K562 (cell line): ENCODE results near the gene CAMK1D. TPM values are rescaled to one million over a fixed set of nuclear protein-coding genes. Genes with fewer than 3 reads are reported as not detected.

Source experiments
- ATAC-seq: fragments of 200-7000 bp; cut with Tn5 transposase; 3 replicates; pipeline ENCODE4 v1.9.1; 2020; ENCODE audit warnings: moderate library complexity
- BruUV-seq: library from RNA; stranded (reverse); fragments of 400-500 nt; replicated peaks from 2 replicates; lab custom pipeline; 2021; lab: Mats Ljungman, UMichigan
- CTCF ChIA-PET: fragments of 300-600 bp; formaldehyde crosslinking; extraction: SDS; loops from one replicate; lab custom pipeline; 2021; ENCODE audit warnings: low intra/inter-chr PET ratio; lab: Yijun Ruan, JAX
- POLR2A ChIA-PET: fragments of 300-600, 350-650 bp; sonication (Branson Sonifier 250); formaldehyde crosslinking; extraction: SDS; loops from one replicate; lab custom pipeline; 2021; ENCODE audit warnings: antibody characterized with exemption, inconsistent platforms; lab: Yijun Ruan, JAX
- DNase-seq, 4 experiments: peaks; one replicate each; pipeline versions ENCODE4 v3.0.0 to v3.0.0-alpha.2; 2011 to 2018; ENCODE audit warnings: low spot score in 3 of 4, mixed read lengths in 3 of 4; ENCODE audit errors: extremely low read depth in 1 of 4
- FAIRE-seq: peaks from 2 replicates; lab custom pipeline; 2011; peaks lifted over from hg19 to GRCh38; lab: Jason Lieb, UNC
- H2AFZ ChIP-seq: 2 replicates; pipeline ENCODE4 v1.6.0; 2011; ENCODE audit warnings: low read depth, low read length, control low read depth, inconsistent platforms
- H3K27ac ChIP-seq: fragments of 200-600 bp; 3 replicates; pipeline ENCODE4 v1.8.0; 2011; ENCODE audit warnings: low read depth, mild to moderate bottlenecking, control low read depth, inconsistent platforms, low read length, moderate library complexity, mixed read lengths; ENCODE audit errors: extremely low read depth
- H3K27me3 ChIP-seq, 2 experiments: fragments of 300-600 bp in 1 of 2; 2 replicates in 1 of 2; 3 replicates in 1 of 2; pipeline versions ENCODE4 v1.6.0 to v1.8.0; 2011; ENCODE audit warnings: inconsistent platforms in 2 of 2, low read length in 2 of 2, mild to moderate bottlenecking in 1 of 2, mixed read lengths in 1 of 2, moderate library complexity in 1 of 2; ENCODE audit not compliant: control insufficient read depth in 2 of 2, insufficient read depth in 2 of 2
- H3K36me3 ChIP-seq: fragments of 300-600 bp; 3 replicates; pipeline ENCODE4 v1.8.0; 2011; ENCODE audit warnings: mild to moderate bottlenecking, low read length, inconsistent platforms; ENCODE audit not compliant: control insufficient read depth, insufficient read depth
- H3K4me1 ChIP-seq, 2 experiments: fragments of 200-600 bp in 1 of 2; replicated peaks in 1 of 2; 2 replicates in 1 of 2; 3 replicates in 1 of 2; pipeline versions ENCODE4 v1.5.1 to v1.8.0; 2011; ENCODE audit warnings: inconsistent platforms in 2 of 2, low read length in 2 of 2, mild to moderate bottlenecking in 1 of 2, mixed read lengths in 1 of 2, moderate library complexity in 1 of 2; ENCODE audit not compliant: control insufficient read depth in 2 of 2, insufficient read depth in 2 of 2
- H3K4me2 ChIP-seq: 2 replicates; pipeline ENCODE4 v1.6.1; 2011; ENCODE audit warnings: low read length, control low read depth, inconsistent platforms, mixed read lengths; ENCODE audit not compliant: insufficient read depth
- H3K4me3 ChIP-seq: fragments of 200-600 bp; sonication (generic), shearing (Covaris generic); 2 replicates; pipeline ENCODE4 v1.5.1; 2016; ENCODE audit warnings: control low read depth, inconsistent platforms
- H3K79me2 ChIP-seq: fragments of 200-600 bp; 3 replicates; pipeline ENCODE4 v1.8.0; 2011; ENCODE audit warnings: low read length, inconsistent platforms; ENCODE audit not compliant: control insufficient read depth, insufficient read depth
- H3K9ac ChIP-seq, 2 experiments: 2 replicates each; pipeline versions ENCODE4 v1.6.0 to v1.6.1; 2011; ENCODE audit warnings: low read depth in 2 of 2, low read length in 2 of 2, control low read depth in 1 of 2, inconsistent platforms in 1 of 2, mild to moderate bottlenecking in 1 of 2, mixed read lengths in 1 of 2; ENCODE audit not compliant: insufficient read depth in 1 of 2
- H3K9me1 ChIP-seq: one replicate; pipeline ENCODE4 v1.6.0; 2011; ENCODE audit warnings: inconsistent platforms, mild to moderate bottlenecking, low read length, moderate library complexity; ENCODE audit not compliant: control insufficient read depth, insufficient read depth
- H3K9me3 ChIP-seq: replicated peaks from 2 replicates; pipeline ENCODE4 v1.5.1; 2011; ENCODE audit warnings: low read depth, low read length, inconsistent platforms; ENCODE audit not compliant: control insufficient read depth, insufficient read depth
- H4K20me1 ChIP-seq: replicated peaks from 2 replicates; pipeline ENCODE4 v1.6.1; 2011; ENCODE audit warnings: low read length, inconsistent platforms, mixed read lengths; ENCODE audit not compliant: control insufficient read depth, insufficient read depth
- MYNN ChIP-seq, 2 experiments: sonication (generic); formaldehyde crosslinking in 1 of 2; IDR thresholded peaks; 2 replicates each; pipeline versions ENCODE4 v1.5.0 to v1.6.1; 2016 to 2020; ENCODE audit warnings: antibody characterized with exemption in 1 of 2, missing genetic modification reagents in 1 of 2
- SRSF1 ChIP-seq: fragments of 200-400 bp; formaldehyde crosslinking; IDR thresholded peaks from 2 replicates; pipeline ENCODE4 v1.6.1; 2017; ENCODE audit warnings: mild to moderate bottlenecking, low read depth, low read length, moderate library complexity
- TEAD1 ChIP-seq, 2 experiments: fragments of 450-650 bp in 1 of 2; sonication (generic) in 1 of 2; formaldehyde crosslinking; IDR thresholded peaks; 2 replicates each; pipeline versions ENCODE4 v1.4.0 to v1.8.0; 2020 to 2022; ENCODE audit warnings: mild to moderate bottlenecking in 2 of 2, missing genetic modification reagents in 1 of 2
- ZNF134 ChIP-seq: fragments of 250-450 bp; sonication (Bioruptor Pico); conservative IDR thresholded peaks from 2 replicates; pipeline ENCODE4 v1.4.0; 2020
- ZNF165 ChIP-seq: fragments of 250-450 bp; sonication (Bioruptor Pico); IDR thresholded peaks from 2 replicates; pipeline ENCODE4 v1.4.0; 2020; ENCODE audit warnings: borderline replicate concordance
- ZNF41 ChIP-seq: fragments of 250-450 bp; sonication (Bioruptor Pico); conservative IDR thresholded peaks from 2 replicates; pipeline ENCODE4 v1.4.0; 2020; ENCODE audit warnings: mild to moderate bottlenecking
- ZNF445 ChIP-seq: fragments of 250-450 bp; sonication (Bioruptor Pico); IDR thresholded peaks from 2 replicates; pipeline ENCODE4 v1.4.0; 2020; ENCODE audit warnings: low read depth, mild to moderate bottlenecking, moderate library complexity
- ZSCAN29 ChIP-seq: fragments of 450-650 bp; IDR thresholded peaks from 2 replicates; pipeline ENCODE4 v1.6.1; 2017
- WGBS: fragments of 100-300 bp; shearing (Covaris generic); methylation state at CpG from one replicate; pipeline ENCODE4 v1.1.6; 2016; ENCODE audit warnings: low coverage, mixed read lengths; ENCODE audit not compliant: insufficient coverage; ENCODE audit errors: missing lambda C conversion rate; 5-methylcytosine and 5-hydroxymethylcytosine counted together
- in situ Hi-C: fragments of 300-500 bp; cut with MboI; formaldehyde crosslinking; loops from 4 replicates; pipeline ENCODE4 v1.15.0; 2018; ENCODE audit warnings: inconsistent platforms, mixed read lengths
- intact Hi-C: fragments of 100-400 bp; cut with micrococcal nuclease; formaldehyde crosslinking; loops from 2 replicates; pipeline ENCODE4 v1.14.2; 2022
- polyA plus RNA-seq, 8 experiments: library from polyadenylated mRNA; depleted of rRNA in 4 of 8; stranded (reverse) in 5 of 8; unstranded in 3 of 8; fragments of >200 nt; fragmentation: Nextera tagmentation in 2 of 8; fragmentation: Illumina TruSeq in 1 of 8; extraction: Ambion mirVana in 2 of 8; extraction: Trizol in 1 of 8; gene quantifications; 2 replicates each; pipeline versions ENCODE4 v1.2.1 to v1.2.3, GENCODE V29; 2011 to 2014; ENCODE audit warnings: inconsistent platforms in 1 of 8, missing spikeins in 1 of 8
- total RNA-seq, 7 experiments: library from RNA; depleted of rRNA in 6 of 7; stranded (reverse); fragments of >200 nt in 6 of 7; fragmentation: Illumina TruSeq in 2 of 7; extraction: Trizol in 2 of 7; gene quantifications; 2 replicates each; pipeline versions ENCODE4 v1.2.1 to v1.2.3, GENCODE V29; 2011 to 2021; ENCODE audit warnings: low replicate concordance in 1 of 7
- TF ChIP-seq, protein P1 (sequence below): fragments of 450-650 bp; formaldehyde crosslinking; IDR thresholded peaks from 2 replicates; pipeline ENCODE4 v1.4.0; 2022; ENCODE audit warnings: missing genetic modification characterization
- TF ChIP-seq, protein P2 (sequence below), 2 experiments: fragments of 200-800 bp in 1 of 2; sonication (Bioruptor generic) in 1 of 2; sonication (generic) in 1 of 2; formaldehyde crosslinking in 1 of 2; IDR thresholded peaks in 1 of 2; conservative IDR thresholded peaks in 1 of 2; 2 replicates each; pipeline versions ENCODE4 v1.5.0 to v1.6.1; 2016 to 2020; ENCODE audit warnings: missing compliant biosample characterization in 1 of 2, missing genetic modification characterization in 1 of 2, missing genetic modification reagents in 1 of 2
- TF ChIP-seq, protein P3 (sequence below): sonication (generic); formaldehyde crosslinking; IDR thresholded peaks from 2 replicates; pipeline ENCODE4 v1.8.1; 2023; ENCODE audit warnings: mild to moderate bottlenecking, missing genetic modification reagents
- TF ChIP-seq, protein P4 (sequence below): fragments of 250-450 bp; sonication (Bioruptor Pico); IDR thresholded peaks from 2 replicates; pipeline ENCODE4 v1.4.0; 2020; ENCODE audit warnings: mild to moderate bottlenecking, moderate library complexity

The CAMK1D gene
- total and polyA plus RNA-seq, 9 of the 15 experiments (the other 6 are each of a cell fraction or from before 2014, with no cell fraction given) = 0.12 to 0.24 (median 0.20) TPM; not detected in 5

DNA sequence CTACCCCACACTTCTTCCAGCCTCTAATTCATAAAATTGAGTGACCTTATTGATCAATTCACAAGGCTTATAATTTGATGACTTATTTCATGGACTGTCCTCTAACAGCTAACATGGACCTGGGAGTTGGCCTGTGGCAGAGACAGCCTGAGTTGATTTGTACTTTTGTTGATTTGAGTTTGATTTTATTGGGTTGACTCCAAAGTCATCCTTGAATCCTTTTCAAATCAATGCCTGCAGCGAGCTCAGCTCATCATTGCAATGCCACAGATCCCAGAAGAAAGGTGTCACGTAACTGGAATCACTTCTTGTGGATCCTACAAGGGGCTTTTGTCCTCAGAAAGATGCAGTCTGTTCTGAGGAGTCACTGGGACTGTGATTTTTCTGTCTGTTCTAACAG, 138.0 kb downstream of the CAMK1D start:
- H3K4me2 ChIP-seq = no peak overlapping the region
- H3K4me1 ChIP-seq = peaks cover 0 to 6% of the 10 kb centered on the region in 2 experiments; a peak in 4 of 5 replicates
- 0 out of 2 replicates have a peak, but pooled peaks cover 4% of the 10 kb centered on the region for H4K20me1 ChIP-seq
- POLR2A ChIA-PET = no interaction called here
- H3K27me3 ChIP-seq = peaks cover 10 to 30% of the 10 kb centered on the region in 2 experiments
- H3K4me3 ChIP-seq = no peak overlapping the region
- in situ Hi-C loops (no loop called here), intact Hi-C loops (no loop called here)
- no peak overlapping the region for H3K9ac ChIP-seq
- no peaks in the 10 kb centered on the region for H3K9me3 ChIP-seq
- no peak for DNase-seq
- no peak overlapping the region for H3K27ac ChIP-seq
- no peak for FAIRE-seq
- no peaks in the 10 kb centered on the region for H3K9me1 ChIP-seq
- CTCF ChIA-PET = no interaction called here
- H3K36me3 ChIP-seq = no peaks in the 10 kb centered on the region
- TF ChIP-seq ZNF165 (CRISPR knock-in tag) (no peak), ZNF41 (CRISPR knock-in tag) (no peak), TEAD1 (CRISPR knock-in tag; IDR thresholded peaks at IDR 0.05) (no peak), ZNF445 (CRISPR knock-in tag) (no peak), MYNN (IDR thresholded peaks at IDR 0.05) (no peak), MYNN (CRISPR knock-in tag; IDR thresholded peaks at IDR 0.05) (no peak), ZNF134 (CRISPR knock-in tag) (no peak), ZSCAN29 (no peak), SRSF1 (no peak)
- TF ChIP-seq, protein P1, sequence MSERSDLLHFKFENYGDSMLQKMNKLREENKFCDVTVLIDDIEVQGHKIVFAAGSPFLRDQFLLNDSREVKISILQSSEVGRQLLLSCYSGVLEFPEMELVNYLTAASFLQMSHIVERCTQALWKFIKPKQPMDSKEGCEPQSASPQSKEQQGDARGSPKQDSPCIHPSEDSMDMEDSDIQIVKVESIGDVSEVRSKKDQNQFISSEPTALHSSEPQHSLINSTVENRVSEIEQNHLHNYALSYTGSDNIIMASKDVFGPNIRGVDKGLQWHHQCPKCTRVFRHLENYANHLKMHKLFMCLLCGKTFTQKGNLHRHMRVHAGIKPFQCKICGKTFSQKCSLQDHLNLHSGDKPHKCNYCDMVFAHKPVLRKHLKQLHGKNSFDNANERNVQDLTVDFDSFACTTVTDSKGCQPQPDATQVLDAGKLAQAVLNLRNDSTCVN (CRISPR knock-in tag) = no peak
- TF ChIP-seq, protein P2, sequence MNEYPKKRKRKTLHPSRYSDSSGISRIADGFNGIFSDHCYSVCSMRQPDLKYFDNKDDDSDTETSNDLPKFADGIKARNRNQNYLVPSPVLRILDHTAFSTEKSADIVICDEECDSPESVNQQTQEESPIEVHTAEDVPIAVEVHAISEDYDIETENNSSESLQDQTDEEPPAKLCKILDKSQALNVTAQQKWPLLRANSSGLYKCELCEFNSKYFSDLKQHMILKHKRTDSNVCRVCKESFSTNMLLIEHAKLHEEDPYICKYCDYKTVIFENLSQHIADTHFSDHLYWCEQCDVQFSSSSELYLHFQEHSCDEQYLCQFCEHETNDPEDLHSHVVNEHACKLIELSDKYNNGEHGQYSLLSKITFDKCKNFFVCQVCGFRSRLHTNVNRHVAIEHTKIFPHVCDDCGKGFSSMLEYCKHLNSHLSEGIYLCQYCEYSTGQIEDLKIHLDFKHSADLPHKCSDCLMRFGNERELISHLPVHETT (CRISPR knock-in tag; conservative IDR thresholded peaks at IDR 0.05 in 1 of 2, IDR thresholded peaks at IDR 0.05 in 1 of 2) = no peak
- TF ChIP-seq, protein P3, sequence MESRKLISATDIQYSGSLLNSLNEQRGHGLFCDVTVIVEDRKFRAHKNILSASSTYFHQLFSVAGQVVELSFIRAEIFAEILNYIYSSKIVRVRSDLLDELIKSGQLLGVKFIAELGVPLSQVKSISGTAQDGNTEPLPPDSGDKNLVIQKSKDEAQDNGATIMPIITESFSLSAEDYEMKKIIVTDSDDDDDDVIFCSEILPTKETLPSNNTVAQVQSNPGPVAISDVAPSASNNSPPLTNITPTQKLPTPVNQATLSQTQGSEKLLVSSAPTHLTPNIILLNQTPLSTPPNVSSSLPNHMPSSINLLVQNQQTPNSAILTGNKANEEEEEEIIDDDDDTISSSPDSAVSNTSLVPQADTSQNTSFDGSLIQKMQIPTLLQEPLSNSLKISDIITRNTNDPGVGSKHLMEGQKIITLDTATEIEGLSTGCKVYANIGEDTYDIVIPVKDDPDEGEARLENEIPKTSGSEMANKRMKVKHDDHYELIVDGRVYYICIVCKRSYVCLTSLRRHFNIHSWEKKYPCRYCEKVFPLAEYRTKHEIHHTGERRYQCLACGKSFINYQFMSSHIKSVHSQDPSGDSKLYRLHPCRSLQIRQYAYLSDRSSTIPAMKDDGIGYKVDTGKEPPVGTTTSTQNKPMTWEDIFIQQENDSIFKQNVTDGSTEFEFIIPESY = no peak
- TF ChIP-seq, protein P4, sequence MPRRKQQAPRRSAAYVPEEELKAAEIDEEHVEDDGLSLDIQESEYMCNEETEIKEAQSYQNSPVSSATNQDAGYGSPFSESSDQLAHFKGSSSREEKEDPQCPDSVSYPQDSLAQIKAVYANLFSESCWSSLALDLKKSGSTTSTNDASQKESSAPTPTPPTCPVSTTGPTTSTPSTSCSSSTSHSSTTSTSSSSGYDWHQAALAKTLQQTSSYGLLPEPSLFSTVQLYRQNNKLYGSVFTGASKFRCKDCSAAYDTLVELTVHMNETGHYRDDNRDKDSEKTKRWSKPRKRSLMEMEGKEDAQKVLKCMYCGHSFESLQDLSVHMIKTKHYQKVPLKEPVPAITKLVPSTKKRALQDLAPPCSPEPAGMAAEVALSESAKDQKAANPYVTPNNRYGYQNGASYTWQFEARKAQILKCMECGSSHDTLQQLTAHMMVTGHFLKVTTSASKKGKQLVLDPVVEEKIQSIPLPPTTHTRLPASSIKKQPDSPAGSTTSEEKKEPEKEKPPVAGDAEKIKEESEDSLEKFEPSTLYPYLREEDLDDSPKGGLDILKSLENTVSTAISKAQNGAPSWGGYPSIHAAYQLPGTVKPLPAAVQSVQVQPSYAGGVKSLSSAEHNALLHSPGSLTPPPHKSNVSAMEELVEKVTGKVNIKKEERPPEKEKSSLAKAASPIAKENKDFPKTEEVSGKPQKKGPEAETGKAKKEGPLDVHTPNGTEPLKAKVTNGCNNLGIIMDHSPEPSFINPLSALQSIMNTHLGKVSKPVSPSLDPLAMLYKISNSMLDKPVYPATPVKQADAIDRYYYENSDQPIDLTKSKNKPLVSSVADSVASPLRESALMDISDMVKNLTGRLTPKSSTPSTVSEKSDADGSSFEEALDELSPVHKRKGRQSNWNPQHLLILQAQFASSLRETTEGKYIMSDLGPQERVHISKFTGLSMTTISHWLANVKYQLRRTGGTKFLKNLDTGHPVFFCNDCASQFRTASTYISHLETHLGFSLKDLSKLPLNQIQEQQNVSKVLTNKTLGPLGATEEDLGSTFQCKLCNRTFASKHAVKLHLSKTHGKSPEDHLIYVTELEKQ = no peak
- WGBS = 0% methylated on average over 2 of the region's 2 CpGs
- H3K79me2 ChIP-seq = no peaks in the 10 kb centered on the region
- H2AFZ ChIP-seq = no peak overlapping the region
- no peak for ATAC-seq
- BruUV-seq = no TSS peak
